Measurements from ENCODE around the gene FOSL1. TPM values are rescaled to one million over a fixed set of nuclear protein-coding genes. Genes with fewer than 3 reads are reported as not detected.

The FOSL1 gene
- total and polyA plus RNA-seq, 2 of the 13 experiments (the other 11 are each of a cell fraction or from before 2014, with no cell fraction given): 4.0 to 4.1 TPM

DNA sequence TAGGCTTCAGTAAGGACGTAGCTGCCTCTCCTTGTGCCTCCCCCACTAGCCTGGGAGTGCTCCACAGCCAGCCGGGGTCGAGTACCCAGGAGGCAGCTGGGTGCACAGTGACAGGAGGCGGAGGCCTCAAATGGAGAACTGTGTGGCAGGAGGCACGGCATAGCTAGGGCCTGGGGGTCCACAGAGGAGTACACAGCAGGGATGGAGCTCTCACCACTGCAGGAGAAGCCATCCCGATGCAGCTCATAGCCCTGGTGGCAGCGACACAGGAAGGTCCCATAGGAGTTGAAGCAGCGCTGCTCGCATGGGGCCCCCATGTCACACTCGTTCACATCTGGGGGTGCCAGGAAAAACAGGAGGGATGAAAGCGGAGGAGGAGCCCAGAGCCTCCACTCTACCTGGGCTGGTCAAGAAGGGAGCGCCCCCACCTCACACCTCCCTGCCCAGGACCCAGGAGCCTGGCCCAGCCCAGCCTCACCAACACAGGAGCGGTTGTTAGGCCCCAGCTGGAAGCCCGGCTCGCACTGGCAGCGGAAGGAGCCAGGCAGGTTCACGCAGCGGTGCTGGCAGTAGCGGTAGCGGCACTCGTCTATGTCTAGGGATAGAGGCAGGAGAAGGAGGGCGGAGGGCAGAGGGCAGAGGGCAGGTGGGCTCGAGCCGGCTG lies 30.4 kb downstream of the FOSL1 start (continued):
- TF ChIP-seq, protein P1, sequence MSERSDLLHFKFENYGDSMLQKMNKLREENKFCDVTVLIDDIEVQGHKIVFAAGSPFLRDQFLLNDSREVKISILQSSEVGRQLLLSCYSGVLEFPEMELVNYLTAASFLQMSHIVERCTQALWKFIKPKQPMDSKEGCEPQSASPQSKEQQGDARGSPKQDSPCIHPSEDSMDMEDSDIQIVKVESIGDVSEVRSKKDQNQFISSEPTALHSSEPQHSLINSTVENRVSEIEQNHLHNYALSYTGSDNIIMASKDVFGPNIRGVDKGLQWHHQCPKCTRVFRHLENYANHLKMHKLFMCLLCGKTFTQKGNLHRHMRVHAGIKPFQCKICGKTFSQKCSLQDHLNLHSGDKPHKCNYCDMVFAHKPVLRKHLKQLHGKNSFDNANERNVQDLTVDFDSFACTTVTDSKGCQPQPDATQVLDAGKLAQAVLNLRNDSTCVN (CRISPR knock-in tag; IDR thresholded peaks at IDR 0.05; ENCODE audit: borderline replicate concordance): no peak
- 0 out of 2 replicates have a peak, but pooled peaks have one; percentile 21 for TF ChIP-seq POLR2G (IDR thresholded peaks at IDR 0.05; ENCODE audit: low read depth, low read length)

DNA sequence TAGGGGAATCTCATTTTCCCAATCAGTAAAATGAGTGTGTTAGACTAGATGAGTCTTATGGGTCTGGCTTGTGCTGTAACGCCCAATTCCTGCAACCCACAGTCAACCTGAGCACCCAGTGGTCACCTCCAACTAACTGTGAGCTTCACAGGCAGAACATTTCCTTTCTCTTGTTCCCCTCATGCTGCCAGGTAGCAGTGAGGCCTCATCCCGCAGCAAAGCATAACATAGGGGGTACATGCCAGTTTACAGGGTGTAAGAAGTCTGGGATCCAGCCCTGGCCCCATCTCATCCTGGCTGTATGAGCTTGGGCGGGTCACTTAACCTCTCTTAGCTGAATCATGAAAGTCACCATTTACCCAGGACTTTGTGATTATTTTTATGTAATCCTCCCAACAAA lies 31.3 kb downstream of the FOSL1 start:
- TF ChIP-seq POLR2G (IDR thresholded peaks at IDR 0.05; ENCODE audit: low read depth, low read length): 0 out of 2 replicates have a peak, but pooled peaks have one; percentile 20
- peak in 1 of 2 experiments; percentile 12; a peak in 1 of 4 replicates for TF ChIP-seq POLR2A (IDR thresholded peaks at IDR 0.05; ENCODE audit: insufficient read depth in 1 of 2, low read depth in 2 of 2, low read length in 2 of 2)
- TF ChIP-seq ZNF121 (CRISPR knock-in tag; IDR thresholded peaks at IDR 0.05): no peak
- no peak for TF ChIP-seq ZNF782 (CRISPR knock-in tag; IDR thresholded peaks at IDR 0.05; ENCODE audit: borderline replicate concordance)
- TF ChIP-seq ZNF292 (CRISPR knock-in tag; IDR thresholded peaks at IDR 0.05; ENCODE audit: borderline replicate concordance, low read depth): no peak
- no peak overlapping the region for H3K4me2 ChIP-seq (ENCODE audit: low read depth, low read length)
- TSS peak; percentile 32 for BruUV-seq (replicated peaks)
- intact Hi-C loops (cut with micrococcal nuclease; ENCODE audit: unreplicated experiment): no loop called here
- POLR2A ChIA-PET: interaction anchor here (1.0 to 8.9 kb wide), 5 partner anchors 10 to 156 kb away, joined by 3 to 81 read pairs (median 3); partner anchors contain the start of genes CFL1, FIBP and MUS81
- no peaks in the 10 kb centered on the region; a peak in 1 of 5 replicates for H3K27me3 ChIP-seq (ENCODE audit: control insufficient read depth in 1 of 2, insufficient read depth in 2 of 2, low read length in 2 of 2)
- in situ Hi-C loops (cut with HindIII; ENCODE audit: extremely low pct_ligation_motif_present, low pct_unique_long_range_greater_than_20kb): no loop called here
- H3K9ac ChIP-seq (ENCODE audit: insufficient read depth, low read depth, low read length): no peak overlapping the region
- H3K9me3 ChIP-seq (ENCODE audit: low read length): no peaks in the 10 kb centered on the region
- DNase-seq (ENCODE audit: low spot score) (no peak), ATAC-seq (no peak), FAIRE-seq (no peak)
- no peak overlapping the region for H3K4me3 ChIP-seq (replicated peaks in 1 of 3; ENCODE audit: insufficient read depth in 1 of 3, low read depth in 2 of 3, low read length in 3 of 3)
- H3K79me2 ChIP-seq (ENCODE audit: insufficient read depth, low read length): no peaks in the 10 kb centered on the region
- no peaks in the 10 kb centered on the region for H4K20me1 ChIP-seq (ENCODE audit: insufficient read depth, low read length)
- CTCF ChIA-PET (ENCODE audit: low intra/inter-chr PET ratio, low total read pairs): no interaction called here
- peaks cover 7 to 30% of the 10 kb centered on the region in 2 experiments; a peak in 4 of 5 replicates for H3K36me3 ChIP-seq (replicated peaks in 1 of 2; ENCODE audit: control insufficient read depth in 1 of 2, insufficient read depth in 2 of 2, low read length in 2 of 2)
- H3K27ac ChIP-seq (ENCODE audit: extremely low read length, insufficient read depth, low read length): no peak overlapping the region
- no peak overlapping the region for H2AFZ ChIP-seq (ENCODE audit: low read length)
- H3K4me1 ChIP-seq (ENCODE audit: insufficient read depth, low read length): peaks cover 22% of the 10 kb centered on the region
- WGBS (ENCODE audit: low lambda C conversion rate): 100% methylated on average over 2 of the region's 3 CpGs
